Measurements from ENCODE around the gene TAX1BP1.

The TAX1BP1 gene

GRCh38 chr7:27812706-27813105, 72.7 kb downstream of the TAX1BP1 start:
- H3K4me3 ChIP-seq (ENCODE audit: low read depth, low read length): no peak overlapping the region
- H3K36me3 ChIP-seq (ENCODE audit: insufficient read depth, low read length): no peaks in the 10 kb centered on the region
- no peaks in the 10 kb centered on the region for H3K27me3 ChIP-seq (ENCODE audit: insufficient read depth, low read length)
- H2AFZ ChIP-seq (ENCODE audit: low read length, unreplicated experiment): no peak overlapping the region
- H3K4me1 ChIP-seq (ENCODE audit: control insufficient read depth, insufficient read depth, low read length, unreplicated experiment): peaks cover 15% of the 10 kb centered on the region
- H3K27ac ChIP-seq (ENCODE audit: low read depth, low read length): no peak overlapping the region
- H3K79me2 ChIP-seq (ENCODE audit: control insufficient read depth, insufficient read depth, low read length, unreplicated experiment): no peaks in the 10 kb centered on the region

GRCh38 chr7:27822245-27822644, 82.3 kb downstream of the TAX1BP1 start:
- Histone ChIP-seq H2AFZ (ENCODE audit: low read length, unreplicated experiment) (no peak overlapping the region), H3K27me3 (ENCODE audit: insufficient read depth, low read length) (no peaks in the 10 kb centered on the region), H3K4me3 (ENCODE audit: low read depth, low read length) (no peak overlapping the region), H3K27ac (ENCODE audit: low read depth, low read length) (no peak overlapping the region), H3K4me1 (ENCODE audit: control insufficient read depth, insufficient read depth, low read length, unreplicated experiment) (no peaks in the 10 kb centered on the region), H3K79me2 (ENCODE audit: control insufficient read depth, insufficient read depth, low read length, unreplicated experiment) (no peaks in the 10 kb centered on the region), H3K36me3 (ENCODE audit: insufficient read depth, low read length) (peaks cover under 1% of the 10 kb centered on the region; the same call in 1 of the 2 replicates)

- Histone ChIP-seq H3K27me3 (ENCODE audit: insufficient read depth, low read length) (no peaks in the 10 kb centered on the region), H2AFZ (ENCODE audit: low read length, unreplicated experiment) (no peak overlapping the region), H3K4me3 (ENCODE audit: low read depth, low read length) (no peak overlapping the region), H3K4me1 (ENCODE audit: control insufficient read depth, insufficient read depth, low read length, unreplicated experiment) (no peaks in the 10 kb centered on the region), H3K36me3 (ENCODE audit: insufficient read depth, low read length) (peaks cover 6% of the 10 kb centered on the region; the same call in 1 of the 2 replicates), H3K27ac (ENCODE audit: low read depth, low read length) (no peak overlapping the region), H3K79me2 (ENCODE audit: control insufficient read depth, insufficient read depth, low read length, unreplicated experiment) (no peaks in the 10 kb centered on the region)
Measured at GRCh38 chr7:27825891-27826290, 85.9 kb downstream of the TAX1BP1 start.

- no peak overlapping the region for H3K27ac ChIP-seq (ENCODE audit: low read depth, low read length)
- no peaks in the 10 kb centered on the region for H3K27me3 ChIP-seq (ENCODE audit: insufficient read depth, low read length)
- no peak overlapping the region for H2AFZ ChIP-seq (ENCODE audit: low read length, unreplicated experiment)
- 0 out of 2 replicates have a peak, but pooled peaks cover 6% of the 10 kb centered on the region for H3K36me3 ChIP-seq (ENCODE audit: insufficient read depth, low read length)
- H3K4me3 ChIP-seq (ENCODE audit: low read depth, low read length): no peak overlapping the region
- H3K79me2 ChIP-seq (ENCODE audit: control insufficient read depth, insufficient read depth, low read length, unreplicated experiment): no peaks in the 10 kb centered on the region
- no peaks in the 10 kb centered on the region for H3K4me1 ChIP-seq (ENCODE audit: control insufficient read depth, insufficient read depth, low read length, unreplicated experiment)
Measured at GRCh38 chr7:27826357-27826756, 86.4 kb downstream of the TAX1BP1 start.

- H3K36me3 ChIP-seq (ENCODE audit: insufficient read depth, low read length): peaks cover 4% of the 10 kb centered on the region
- no peak overlapping the region for H3K27ac ChIP-seq (ENCODE audit: low read depth, low read length)
- H2AFZ ChIP-seq (ENCODE audit: low read length, unreplicated experiment): no peak overlapping the region
- no peak overlapping the region for H3K4me3 ChIP-seq (ENCODE audit: low read depth, low read length)
- H3K4me1 ChIP-seq (ENCODE audit: control insufficient read depth, insufficient read depth, low read length, unreplicated experiment): no peaks in the 10 kb centered on the region
- no peaks in the 10 kb centered on the region for H3K27me3 ChIP-seq (ENCODE audit: insufficient read depth, low read length)
- no peaks in the 10 kb centered on the region for H3K79me2 ChIP-seq (ENCODE audit: control insufficient read depth, insufficient read depth, low read length, unreplicated experiment)
Measured at GRCh38 chr7:27834179-27834921, 94.4 kb downstream of the TAX1BP1 start.

GRCh38 chr7:27835376-27835775, 95.4 kb downstream of the TAX1BP1 start:
- H3K36me3 ChIP-seq (ENCODE audit: insufficient read depth, low read length): peaks cover 4% of the 10 kb centered on the region
- H3K79me2 ChIP-seq (ENCODE audit: control insufficient read depth, insufficient read depth, low read length, unreplicated experiment): no peaks in the 10 kb centered on the region
- H2AFZ ChIP-seq (ENCODE audit: low read length, unreplicated experiment): no peak overlapping the region
- no peaks in the 10 kb centered on the region for H3K4me1 ChIP-seq (ENCODE audit: control insufficient read depth, insufficient read depth, low read length, unreplicated experiment)
- no peaks in the 10 kb centered on the region for H3K27me3 ChIP-seq (ENCODE audit: insufficient read depth, low read length)
- H3K27ac ChIP-seq (ENCODE audit: low read depth, low read length): no peak overlapping the region
- H3K4me3 ChIP-seq (ENCODE audit: low read depth, low read length): no peak overlapping the region

GRCh38 chr7:27836536-27836935, 96.6 kb downstream of the TAX1BP1 start:
- H3K27ac ChIP-seq (ENCODE audit: low read depth, low read length): no peak overlapping the region
- H3K4me3 ChIP-seq (ENCODE audit: low read depth, low read length): no peak overlapping the region
- H3K79me2 ChIP-seq (ENCODE audit: control insufficient read depth, insufficient read depth, low read length, unreplicated experiment): no peaks in the 10 kb centered on the region
- no peaks in the 10 kb centered on the region for H3K4me1 ChIP-seq (ENCODE audit: control insufficient read depth, insufficient read depth, low read length, unreplicated experiment)
- H3K36me3 ChIP-seq (ENCODE audit: insufficient read depth, low read length): peaks cover 4% of the 10 kb centered on the region
- no peak overlapping the region for H2AFZ ChIP-seq (ENCODE audit: low read length, unreplicated experiment)
- no peaks in the 10 kb centered on the region for H3K27me3 ChIP-seq (ENCODE audit: insufficient read depth, low read length)

GRCh38 chr7:27839099-27839498, 99.1 kb downstream of the TAX1BP1 start:
- Histone ChIP-seq H3K4me3 (ENCODE audit: low read depth, low read length) (no peak overlapping the region), H3K36me3 (ENCODE audit: insufficient read depth, low read length) (no peaks in the 10 kb centered on the region), H3K4me1 (ENCODE audit: control insufficient read depth, insufficient read depth, low read length, unreplicated experiment) (no peaks in the 10 kb centered on the region), H2AFZ (ENCODE audit: low read length, unreplicated experiment) (no peak overlapping the region), H3K27ac (ENCODE audit: low read depth, low read length) (no peak overlapping the region), H3K79me2 (ENCODE audit: control insufficient read depth, insufficient read depth, low read length, unreplicated experiment) (no peaks in the 10 kb centered on the region), H3K27me3 (ENCODE audit: insufficient read depth, low read length) (no peaks in the 10 kb centered on the region)

GRCh38 chr7:27840313-27840712, 100.4 kb downstream of the TAX1BP1 start:
- H3K79me2 ChIP-seq (ENCODE audit: control insufficient read depth, insufficient read depth, low read length, unreplicated experiment): no peaks in the 10 kb centered on the region
- H2AFZ ChIP-seq (ENCODE audit: low read length, unreplicated experiment): no peak overlapping the region
- H3K36me3 ChIP-seq (ENCODE audit: insufficient read depth, low read length): no peaks in the 10 kb centered on the region
- no peak overlapping the region for H3K4me3 ChIP-seq (ENCODE audit: low read depth, low read length)
- H3K4me1 ChIP-seq (ENCODE audit: control insufficient read depth, insufficient read depth, low read length, unreplicated experiment): no peaks in the 10 kb centered on the region
- no peak overlapping the region for H3K27ac ChIP-seq (ENCODE audit: low read depth, low read length)
- no peaks in the 10 kb centered on the region for H3K27me3 ChIP-seq (ENCODE audit: insufficient read depth, low read length)

GRCh38 chr7:27840760-27841364, 100.9 kb downstream of the TAX1BP1 start:
- Histone ChIP-seq H3K36me3 (ENCODE audit: insufficient read depth, low read length) (no peaks in the 10 kb centered on the region), H3K27me3 (ENCODE audit: insufficient read depth, low read length) (no peaks in the 10 kb centered on the region), H3K79me2 (ENCODE audit: control insufficient read depth, insufficient read depth, low read length, unreplicated experiment) (no peaks in the 10 kb centered on the region)

GRCh38 chr7:27842094-27842692, 102.2 kb downstream of the TAX1BP1 start:
- H3K27me3 ChIP-seq (ENCODE audit: insufficient read depth, low read length): no peaks in the 10 kb centered on the region
- H3K79me2 ChIP-seq (ENCODE audit: control insufficient read depth, insufficient read depth, low read length, unreplicated experiment): no peaks in the 10 kb centered on the region
- no peak overlapping the region for H2AFZ ChIP-seq (ENCODE audit: low read length, unreplicated experiment)
- H3K36me3 ChIP-seq (ENCODE audit: insufficient read depth, low read length): no peaks in the 10 kb centered on the region
- no peaks in the 10 kb centered on the region for H3K4me1 ChIP-seq (ENCODE audit: control insufficient read depth, insufficient read depth, low read length, unreplicated experiment)
- no peak overlapping the region for H3K4me3 ChIP-seq (ENCODE audit: low read depth, low read length)
- H3K27ac ChIP-seq (ENCODE audit: low read depth, low read length): no peak overlapping the region

More at GRCh38 chr7:27840760-27841364, 100.9 kb downstream of the TAX1BP1 start:
- Histone ChIP-seq H3K27ac (ENCODE audit: low read depth, low read length) (no peak overlapping the region), H2AFZ (ENCODE audit: low read length, unreplicated experiment) (no peak overlapping the region), H3K4me1 (ENCODE audit: control insufficient read depth, insufficient read depth, low read length, unreplicated experiment) (no peaks in the 10 kb centered on the region), H3K4me3 (ENCODE audit: low read depth, low read length) (no peak overlapping the region)
